Measurements from ENCODE around the gene MFSD2A.

- TF ChIP-seq CEBPB (tag; IDR thresholded peaks at IDR 0.05) (no peak), JUNB (CRISPR knock-in tag; conservative IDR thresholded peaks at IDR 0.05) (no peak), L3MBTL2 (IDR thresholded peaks at IDR 0.05) (no peak), CTCF (IDR thresholded peaks at IDR 0.05 in 2 of 3, conservative IDR thresholded peaks at IDR 0.05 in 1 of 3; ENCODE audit: insufficient read depth in 2 of 3, low read depth in 1 of 3, low read length in 3 of 3) (no peak), ZBTB1 (CRISPR knock-in tag; IDR thresholded peaks at IDR 0.05; ENCODE audit: borderline replicate concordance, low read depth) (no peak), HEY1 (CRISPR knock-in tag; IDR thresholded peaks at IDR 0.05; ENCODE audit: borderline replicate concordance) (no peak), CBX5 (IDR thresholded peaks at IDR 0.05; ENCODE audit: borderline replicate concordance, low read depth) (no peak)
Observed at GRCh38 chr1:39959651-39960333, 4.8 kb downstream of the MFSD2A start.

Data from K562 (cell line).